Fibroblast of villous mesenchyme (primary cell): ENCODE results near the gene NPR2. TPM values are rescaled to one million over a fixed set of nuclear protein-coding genes. Genes with fewer than 3 reads are reported as not detected.

Experiments
- DNase-seq: peaks from one replicate; pipeline ENCODE4 v3.0.0-alpha.2; 2010; ENCODE audit warnings: low read depth
- H3K4me3 ChIP-seq: 2 replicates; pipeline ENCODE4 v1.5.1; 2011; ENCODE audit warnings: low read depth, mild to moderate bottlenecking, low read length
- CTCF ChIP-seq: IDR thresholded peaks from 2 replicates; pipeline ENCODE4 v1.5.1; 2012; ENCODE audit warnings: low read depth, mild to moderate bottlenecking, low read length; ENCODE audit not compliant: insufficient read depth
- total RNA-seq: library from RNA; depleted of rRNA; stranded (reverse); fragments of >200 nt; gene quantifications from 2 replicates; pipeline ENCODE4 v1.2.3, GENCODE V29; 2012

The NPR2 gene
- total RNA-seq, 1 donor, result 19.9 TPM

GRCh38 chr9:35814841-35815543 lies 23.6 kb downstream of the NPR2 start, which contains the start of gene HINT2:
HINT2 (minus strand) TSS chr9:35815042; CDS start chr9:35814979, 63 bp downstream.
- no peak for TF ChIP-seq CTCF
- DNase-seq, result peak; percentile 99
- peak within 1 kb of the TSS; percentile 86 for H3K4me3 ChIP-seq

GRCh38 chr9:35816708-35817107 lies 25.3 kb downstream of the NPR2 start:
- no peak for TF ChIP-seq CTCF
- no peak for DNase-seq
- H3K4me3 ChIP-seq, result no peak overlapping the region

- DNase-seq, result no peak
- no peak overlapping the region for H3K4me3 ChIP-seq
- TF ChIP-seq CTCF, result no peak
Measured at GRCh38 chr9:35818341-35818740, 26.9 kb downstream of the NPR2 start.

- peak; percentile 44 for DNase-seq
- H3K4me3 ChIP-seq, result no peak overlapping the region
- no peak for TF ChIP-seq CTCF
Measured at GRCh38 chr9:35820076-35820475, 28.7 kb downstream of the NPR2 start.

GRCh38 chr9:35822926-35823325 lies 31.5 kb downstream of the NPR2 start:
- H3K4me3 ChIP-seq, result no peak overlapping the region
- no peak for TF ChIP-seq CTCF
- no peak for DNase-seq

- H3K4me3 ChIP-seq, result no peak overlapping the region
- DNase-seq, result peak; percentile 71
- peak; percentile 86 for TF ChIP-seq CTCF
Measured at GRCh38 chr9:35826071-35826701, 34.8 kb downstream of the NPR2 start.
